ENCODE results near the gene CDCA5. TPM values are rescaled to one million over a fixed set of nuclear protein-coding genes. Genes with fewer than 3 reads are reported as not detected.

The CDCA5 gene
- total RNA-seq, 1 experiment from 2014 or later: 90.2 TPM

- H3K4me1 ChIP-seq (replicated peaks): no peaks in the 10 kb centered on the region
- no peaks in the 10 kb centered on the region; the same call in 1 of the 2 replicates for H3K27me3 ChIP-seq (replicated peaks)
- DNase-seq (ENCODE audit: low read depth in 1 of 2, low spot score in 2 of 2): no peak
- no peak overlapping the region for H3K4me3 ChIP-seq
- H3K36me3 ChIP-seq: no peaks in the 10 kb centered on the region
- no peaks in the 10 kb centered on the region; the same call in 1 of the 2 replicates for H3K9me3 ChIP-seq (replicated peaks)
- no peak overlapping the region for H3K27ac ChIP-seq
These were observed 19.0 kb downstream of the CDCA5 start for GRCh38 chr11:65064847-65065240.

GRCh38 chr11:65063532-65063931 is 20.3 kb downstream of the CDCA5 start:
- H3K27ac ChIP-seq: no peak overlapping the region
- no peaks in the 10 kb centered on the region; the same call in 1 of the 2 replicates for H3K27me3 ChIP-seq (replicated peaks)
- no peak overlapping the region for H3K4me3 ChIP-seq
- H3K36me3 ChIP-seq: no peaks in the 10 kb centered on the region
- no peaks in the 10 kb centered on the region; the same call in 1 of the 2 replicates for H3K9me3 ChIP-seq (replicated peaks)
- no peak for DNase-seq (ENCODE audit: low read depth in 1 of 2, low spot score in 2 of 2)
- H3K4me1 ChIP-seq (replicated peaks): no peaks in the 10 kb centered on the region

- DNase-seq (ENCODE audit: low read depth in 1 of 2, low spot score in 2 of 2): no peak
- Histone ChIP-seq H3K4me3 (no peak overlapping the region), H3K27ac (no peak overlapping the region), H3K4me1 (replicated peaks) (no peaks in the 10 kb centered on the region), H3K9me3 (replicated peaks) (no peaks in the 10 kb centered on the region; the same call in 1 of the 2 replicates), H3K36me3 (no peaks in the 10 kb centered on the region), H3K27me3 (replicated peaks) (no peaks in the 10 kb centered on the region; the same call in 1 of the 2 replicates)
These were observed 22.9 kb downstream of the CDCA5 start for GRCh38 chr11:65060913-65061408.

- Histone ChIP-seq H3K9me3 (replicated peaks) (no peaks in the 10 kb centered on the region; the same call in 1 of the 2 replicates), H3K36me3 (no peaks in the 10 kb centered on the region), H3K4me3 (no peak overlapping the region), H3K27ac (no peak overlapping the region), H3K4me1 (replicated peaks) (no peaks in the 10 kb centered on the region), H3K27me3 (replicated peaks) (no peaks in the 10 kb centered on the region; the same call in 1 of the 2 replicates)
- no peak for DNase-seq (ENCODE audit: low read depth in 1 of 2, low spot score in 2 of 2)
These were observed 23.6 kb downstream of the CDCA5 start for GRCh38 chr11:65059959-65060824.

- Histone ChIP-seq H3K4me1 (replicated peaks) (no peaks in the 10 kb centered on the region), H3K4me3 (no peak overlapping the region), H3K9me3 (replicated peaks) (no peaks in the 10 kb centered on the region; the same call in 1 of the 2 replicates), H3K27ac (no peak overlapping the region), H3K27me3 (replicated peaks) (no peaks in the 10 kb centered on the region; the same call in 1 of the 2 replicates), H3K36me3 (no peaks in the 10 kb centered on the region)
- no peak for DNase-seq (ENCODE audit: low read depth in 1 of 2, low spot score in 2 of 2)
These were observed 24.3 kb downstream of the CDCA5 start for GRCh38 chr11:65059523-65059922.

- H3K4me1 ChIP-seq (replicated peaks): no peaks in the 10 kb centered on the region
- no peaks in the 10 kb centered on the region; the same call in 1 of the 2 replicates for H3K27me3 ChIP-seq (replicated peaks)
- no peaks in the 10 kb centered on the region for H3K36me3 ChIP-seq
- H3K27ac ChIP-seq: no peak within 1 kb of the TSS
- no peaks in the 10 kb centered on the region; the same call in 1 of the 2 replicates for H3K9me3 ChIP-seq (replicated peaks)
- DNase-seq (ENCODE audit: low read depth in 1 of 2, low spot score in 2 of 2): no peak
- H3K4me3 ChIP-seq: no peak within 1 kb of the TSS
These were observed 25.3 kb downstream of the CDCA5 start, which contains the start of gene NAALADL1 for GRCh38 chr11:65058419-65059054. TSS of gene NAALADL1 (minus strand) at chr11:65058553. CDS start at chr11:65058521, 32 bp downstream.

- no peak for DNase-seq (ENCODE audit: low read depth in 1 of 2, low spot score in 2 of 2)
- no peaks in the 10 kb centered on the region for H3K36me3 ChIP-seq
- H3K27me3 ChIP-seq (replicated peaks): no peaks in the 10 kb centered on the region; the same call in 1 of the 2 replicates
- H3K9me3 ChIP-seq (replicated peaks): no peaks in the 10 kb centered on the region; the same call in 1 of the 2 replicates
- H3K4me1 ChIP-seq (replicated peaks): no peaks in the 10 kb centered on the region
- H3K4me3 ChIP-seq: no peak overlapping the region
- no peak overlapping the region for H3K27ac ChIP-seq
These were observed 25.8 kb downstream of the CDCA5 start for GRCh38 chr11:65058012-65058411.

GRCh38 chr11:65057526-65057925 is 26.3 kb downstream of the CDCA5 start:
- H3K4me1 ChIP-seq (replicated peaks): no peaks in the 10 kb centered on the region
- no peaks in the 10 kb centered on the region; the same call in 1 of the 2 replicates for H3K9me3 ChIP-seq (replicated peaks)
- no peak for DNase-seq (ENCODE audit: low read depth in 1 of 2, low spot score in 2 of 2)

GRCh38 chr11:65056999-65057398 is 26.8 kb downstream of the CDCA5 start:
- Histone ChIP-seq H3K27ac (no peak overlapping the region), H3K27me3 (replicated peaks) (no peaks in the 10 kb centered on the region; the same call in 1 of the 2 replicates), H3K4me3 (no peak overlapping the region), H3K9me3 (replicated peaks) (no peaks in the 10 kb centered on the region; the same call in 1 of the 2 replicates), H3K4me1 (replicated peaks) (no peaks in the 10 kb centered on the region), H3K36me3 (no peaks in the 10 kb centered on the region)
- DNase-seq (ENCODE audit: low read depth in 1 of 2, low spot score in 2 of 2): no peak

More at GRCh38 chr11:65057526-65057925, 26.3 kb downstream of the CDCA5 start:
- H3K4me3 ChIP-seq: no peak overlapping the region
- no peaks in the 10 kb centered on the region; the same call in 1 of the 2 replicates for H3K27me3 ChIP-seq (replicated peaks)
- H3K36me3 ChIP-seq: no peaks in the 10 kb centered on the region
- H3K27ac ChIP-seq: no peak overlapping the region

GRCh38 chr11:65055538-65055937 is 28.3 kb downstream of the CDCA5 start:
- H3K36me3 ChIP-seq: no peaks in the 10 kb centered on the region
- no peaks in the 10 kb centered on the region; the same call in 1 of the 2 replicates for H3K27me3 ChIP-seq (replicated peaks)
- no peak overlapping the region for H3K27ac ChIP-seq
- DNase-seq (ENCODE audit: low read depth in 1 of 2, low spot score in 2 of 2): no peak
- H3K9me3 ChIP-seq (replicated peaks): no peaks in the 10 kb centered on the region; the same call in 1 of the 2 replicates
- H3K4me3 ChIP-seq: no peak overlapping the region
- no peaks in the 10 kb centered on the region for H3K4me1 ChIP-seq (replicated peaks)

GRCh38 chr11:65053827-65054508 is 29.9 kb downstream of the CDCA5 start:
- no peaks in the 10 kb centered on the region for H3K4me1 ChIP-seq (replicated peaks)
- no peak for DNase-seq (ENCODE audit: low read depth in 1 of 2, low spot score in 2 of 2)
- H3K27ac ChIP-seq: no peak overlapping the region
- H3K9me3 ChIP-seq (replicated peaks): no peaks in the 10 kb centered on the region; the same call in 1 of the 2 replicates
- H3K27me3 ChIP-seq (replicated peaks): no peaks in the 10 kb centered on the region
- H3K4me3 ChIP-seq: no peak overlapping the region
- no peaks in the 10 kb centered on the region for H3K36me3 ChIP-seq

- no peak for DNase-seq (ENCODE audit: low read depth in 1 of 2, low spot score in 2 of 2)
- Histone ChIP-seq H3K27me3 (replicated peaks) (no peaks in the 10 kb centered on the region), H3K4me1 (replicated peaks) (no peaks in the 10 kb centered on the region), H3K4me3 (no peak overlapping the region), H3K27ac (no peak overlapping the region), H3K36me3 (peaks cover 2% of the 10 kb centered on the region), H3K9me3 (replicated peaks) (no peaks in the 10 kb centered on the region; the same call in 1 of the 2 replicates)
These were observed 32.4 kb downstream of the CDCA5 start for GRCh38 chr11:65051398-65051858.

Measured in SJSA1 (cell line).